Measurements from ENCODE around the gene TRIM17. TPM values are rescaled to one million over a fixed set of nuclear protein-coding genes. Genes with fewer than 3 reads are reported as not detected.

Gene TRIM17
- total and polyA plus RNA-seq, 5 experiments from 2014 or later, result 0.39 to 3.1 (median 0.62) TPM

DNA sequence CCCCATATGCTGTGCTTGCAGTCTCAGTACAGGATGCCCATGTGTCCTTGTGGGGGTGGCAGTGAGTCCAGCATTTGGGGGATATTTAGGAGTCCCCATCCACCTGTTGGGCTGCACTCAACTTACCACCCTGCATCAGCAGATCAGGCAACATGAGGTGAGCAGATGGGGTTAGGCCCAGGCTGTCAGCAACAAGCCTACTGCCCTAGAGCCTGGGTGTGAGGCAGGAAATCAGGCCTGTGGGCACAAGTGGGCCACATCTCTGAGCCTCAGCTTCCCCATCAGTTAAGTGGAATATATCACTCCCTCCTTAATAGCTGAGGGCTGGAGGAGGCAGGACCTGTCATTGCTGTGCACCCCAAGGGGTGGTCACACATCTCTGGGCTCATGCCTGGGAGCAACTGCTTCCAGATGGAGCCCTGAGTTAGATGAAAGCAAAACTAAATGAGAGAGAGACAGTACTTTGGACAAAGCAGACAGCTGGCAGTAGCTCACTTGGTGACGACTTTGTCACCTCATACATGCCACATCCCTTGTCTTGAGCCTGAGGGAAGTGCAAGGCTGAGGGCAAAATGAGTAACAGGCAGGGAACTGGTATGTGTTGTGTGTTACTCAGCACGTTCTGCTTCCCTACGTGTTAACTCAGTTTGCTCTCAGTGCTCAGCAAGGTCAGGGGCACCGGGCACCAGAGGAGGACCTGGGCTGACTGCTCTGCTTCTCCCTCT lies 58.5 kb downstream of the TRIM17 start:
- H3K9me3 Mint-ChIP-seq, result no peaks in the 10 kb centered on the region
- H3K4me1 Mint-ChIP-seq, result peaks cover 0 to 2% (median 0%) of the 10 kb centered on the region in 4 donors
- H3K36me3 Mint-ChIP-seq, result no peaks in the 10 kb centered on the region
- no peaks in the 10 kb centered on the region for H3K27me3 Mint-ChIP-seq
- ATAC-seq (no peak), DNase-seq (no peak)
- H3K4me3 Mint-ChIP-seq, result no peak overlapping the region
- H3K27ac Mint-ChIP-seq, result peak overlapping the region in 5 of 10 donors; percentile 24 to 83 (median 77)
- POLR2A ChIA-PET, result no interaction called here

Small RNA genes lying within 50 kb of the gene (microRNA-seq; reads per million reads assigned to microRNA genes)
- gene MIR4666A (ENCODE audit: borderline microRNAs expressed) (not detected), gene MIR6742 (ENCODE audit: borderline microRNAs expressed) (not detected)

Other genes starting within 250 kb of the TRIM17 start
- 100 to 1,000 TPM in 1 of 2 experiments, 10 to 100 TPM in 1; 99.3 to 102 TPM for gene OBSCN, start 208.8 kb downstream of the TRIM17 start, total RNA-seq
- 1 to 10 TPM in 2 of 3 donors, under 1 TPM in 1; 0.56 to 4.9 (median 2.4) TPM for gene OBSCN, start 208.8 kb downstream of the TRIM17 start, polyA plus RNA-seq
- 10 to 100 TPM; 50.0 to 54.8 TPM for gene TRIM11, start 10.0 kb downstream of the TRIM17 start, total RNA-seq
- gene TRIM11, start 10.0 kb downstream of the TRIM17 start, polyA plus RNA-seq, result 10 to 100 TPM in 2 of 3 donors, 1 to 10 TPM in 1; 9.2 to 17.9 (median 13.6) TPM
- gene RNF187, start 70.5 kb upstream of the TRIM17 start, total RNA-seq, result 10 to 100 TPM; 84.8 to 87.6 TPM
- 10 to 100 TPM; 28.4 to 62.6 (median 47.5) TPM for gene RNF187, start 70.5 kb upstream of the TRIM17 start, polyA plus RNA-seq